ENCODE results near the gene LRCH4.

DNA sequence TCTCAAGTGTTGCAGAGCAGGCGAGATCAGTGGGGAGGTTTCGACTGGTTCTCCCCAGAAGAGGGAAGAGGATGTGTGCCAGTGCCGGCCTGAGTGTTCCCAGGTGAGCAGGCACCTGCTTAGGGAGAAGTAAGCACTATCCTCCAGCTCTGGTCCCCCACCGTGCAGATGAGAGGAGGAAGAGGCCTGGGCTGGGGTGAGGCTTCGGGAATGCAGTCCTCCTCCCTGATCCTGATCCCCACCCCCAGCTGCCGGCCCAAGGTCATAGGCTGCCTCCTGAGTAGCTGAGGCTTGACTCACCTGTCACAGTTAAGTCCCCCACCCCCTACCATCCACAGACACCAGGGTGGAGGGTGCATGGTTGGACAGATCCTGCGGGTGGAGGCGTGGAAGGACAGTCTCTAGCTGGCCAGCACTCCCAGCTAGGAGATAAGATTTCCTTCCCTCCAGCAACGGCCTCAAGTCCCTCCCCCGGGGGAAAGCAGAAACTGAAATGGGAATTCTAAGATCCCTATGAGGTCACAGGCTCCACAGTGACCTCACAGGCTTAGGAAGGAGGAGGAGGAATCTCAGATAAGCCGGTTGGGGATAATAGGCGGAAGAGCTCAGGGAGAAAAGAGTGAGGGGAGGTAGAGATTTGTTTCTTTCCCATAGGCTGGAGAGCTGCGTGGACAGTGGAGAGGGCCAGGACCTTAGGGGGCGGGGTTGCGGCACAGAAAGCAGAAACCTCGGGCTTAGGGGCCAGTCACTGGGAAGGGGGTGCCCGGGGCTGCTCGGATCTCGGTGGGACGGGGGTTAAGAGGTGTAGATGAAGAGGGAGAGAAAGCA lies 1.0 kb downstream of the LRCH4 start:
- TF ChIP-seq, protein P1, sequence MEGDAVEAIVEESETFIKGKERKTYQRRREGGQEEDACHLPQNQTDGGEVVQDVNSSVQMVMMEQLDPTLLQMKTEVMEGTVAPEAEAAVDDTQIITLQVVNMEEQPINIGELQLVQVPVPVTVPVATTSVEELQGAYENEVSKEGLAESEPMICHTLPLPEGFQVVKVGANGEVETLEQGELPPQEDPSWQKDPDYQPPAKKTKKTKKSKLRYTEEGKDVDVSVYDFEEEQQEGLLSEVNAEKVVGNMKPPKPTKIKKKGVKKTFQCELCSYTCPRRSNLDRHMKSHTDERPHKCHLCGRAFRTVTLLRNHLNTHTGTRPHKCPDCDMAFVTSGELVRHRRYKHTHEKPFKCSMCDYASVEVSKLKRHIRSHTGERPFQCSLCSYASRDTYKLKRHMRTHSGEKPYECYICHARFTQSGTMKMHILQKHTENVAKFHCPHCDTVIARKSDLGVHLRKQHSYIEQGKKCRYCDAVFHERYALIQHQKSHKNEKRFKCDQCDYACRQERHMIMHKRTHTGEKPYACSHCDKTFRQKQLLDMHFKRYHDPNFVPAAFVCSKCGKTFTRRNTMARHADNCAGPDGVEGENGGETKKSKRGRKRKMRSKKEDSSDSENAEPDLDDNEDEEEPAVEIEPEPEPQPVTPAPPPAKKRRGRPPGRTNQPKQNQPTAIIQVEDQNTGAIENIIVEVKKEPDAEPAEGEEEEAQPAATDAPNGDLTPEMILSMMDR (conservative IDR thresholded peaks at IDR 0.05; ENCODE audit: low read depth, low read length): no peak
- no peak for TF ChIP-seq EZH2 (IDR thresholded peaks at IDR 0.05; ENCODE audit: borderline replicate concordance, low read depth, low read length, poor library complexity, severe bottlenecking)

Measured in A673 (cell line).